Heart left ventricle (tissue), 16 donors: ENCODE results near the gene DISP2. TPM values are rescaled to one million over a fixed set of nuclear protein-coding genes. Genes with fewer than 3 reads are reported as not detected.
A peak's percentile ranks its signal among the peaks of the same experiment; 100 is the strongest.

Source experiments
- ATAC-seq, 4 donors: fragments of 200-7000 bp; cut with Tn5 transposase; one replicate each; pipeline ENCODE4 v1.9.1; 2020 to 2022; ENCODE audit warnings: moderate library complexity in 4 of 4, mild to moderate bottlenecking in 3 of 4, moderate number of reproducible peaks in 1 of 4
- DNase-seq, 5 donors: peaks; one replicate each; pipeline ENCODE4 v3.0.0-alpha.2; 2020
- H3K27ac ChIP-seq, 12 donors: fragments of 200-600 bp; sonication (generic) in 4 of 12; one replicate each; pipeline versions ENCODE4 v1.5.0 to v1.8.0; 2016 to 2022; ENCODE audit warnings: mild to moderate bottlenecking in 2 of 12
- H3K27me3 ChIP-seq, 9 donors: fragments of 200-600 bp; sonication (generic) in 2 of 9; one replicate each; pipeline versions ENCODE4 v1.5.1 to v1.8.0; 2016 to 2022; ENCODE audit warnings: mild to moderate bottlenecking in 3 of 9
- H3K36me3 ChIP-seq, 9 donors: fragments of 200-600 bp; sonication (generic) in 2 of 9; one replicate each; pipeline versions ENCODE4 v1.5.0 to v1.8.0; 2018 to 2022; ENCODE audit warnings: mild to moderate bottlenecking in 2 of 9
- H3K4me1 ChIP-seq, 12 donors: fragments of 200-600 bp; sonication (generic) in 4 of 12; one replicate each; pipeline versions ENCODE4 v1.5.0 to v1.8.0; 2016 to 2022; ENCODE audit warnings: mild to moderate bottlenecking in 3 of 12
- H3K4me3 ChIP-seq, 12 donors: fragments of 200-600 bp; sonication (generic) in 4 of 12; one replicate each; pipeline versions ENCODE4 v1.5.0 to v1.8.0; 2017 to 2022; ENCODE audit warnings: mild to moderate bottlenecking in 9 of 12, moderate library complexity in 4 of 12
- H3K9me3 ChIP-seq, 12 donors: fragments of 200-600 bp; sonication (generic) in 4 of 12; one replicate each; pipeline versions ENCODE4 v1.5.0 to v1.8.0; 2016 to 2022; ENCODE audit warnings: mild to moderate bottlenecking in 1 of 12
- CTCF ChIP-seq, 12 donors: fragments of 200-600 bp; sonication (generic) in 4 of 12; IDR thresholded peaks; one replicate each; pipeline versions ENCODE4 v1.5.0 to v1.8.0; 2018 to 2022; ENCODE audit warnings: antibody characterized with exemption in 12 of 12, mild to moderate bottlenecking in 5 of 12
- POLR2A ChIP-seq, 2 donors: fragments of 450-650 bp; IDR thresholded peaks; one replicate each; pipeline ENCODE4 v1.6.1; 2017; ENCODE audit warnings: antibody characterized with exemption in 2 of 2, mild to moderate bottlenecking in 2 of 2, moderate library complexity in 2 of 2
- WGBS, 4 donors: extraction: QIAGEN DNeasy Blood & Tissue Kit in 2 of 4; methylation state at CpG; one replicate each; pipeline versions ENCODE4 v1.1.5 to v1.1.7; 2013 to 2018; 5-methylcytosine and 5-hydroxymethylcytosine counted together
- intact Hi-C, 10 donors: fragments of 100-400 bp; cut with DNase I; formaldehyde crosslinking; loops; one replicate each; pipeline versions ENCODE4 v1.11.1 to v1.14.2; 2022
- polyA plus RNA-seq, 2 donors: library from polyadenylated mRNA; stranded (reverse); fragments of 200-250 nt; gene quantifications; one replicate each; pipeline ENCODE4 v1.2.3, GENCODE V29; 2013
- total RNA-seq, 9 donors: library from RNA; depleted of rRNA in 2 of 9; stranded (reverse); fragments of >200 nt in 2 of 9; fragmentation: NEBNext Ultra II Directional in 3 of 9; extraction: Animal tissue kit (Norgen Biotek cat#: 25700) in 3 of 9; gene quantifications; one replicate each; pipeline versions ENCODE4 v1.1.0 to v1.2.4, GENCODE V29; 2016 to 2023
- donor health status: ischemic (EF 13 %, LVEDD 7.1; RV severe dilation, severe dysfunction).
- donor health status: healthy with polysubstance abuse.
- donor health status: DM: no; HTN: yes; CAD: no.
- donor health status: DM: no; HTN: no; CAD: no.
- donor health status: ischemic (EF 25% LVEDD 6.9; RV normal size, moderate dysfunction).
- donor health status: ischemic (EF 25% LVEDD 5.7; RV mildly dilated, moderate dysfunction).
- donor health status: healthy.
- donor health status: DM: yes; HTN: yes; CAD: no.
- donor health status: ischemic (EF 35%, LVEDD 5.7; RV mildly dilated, moderate dysfunction).
- donor health status: nonischemic (EF 11% LVEDD 7.7; RV severe dilation, severe dysfunction).
- donor health status: DM: yes; HTN: yes; CAD: no.
- donor health status: PGD.
- donor health status: ischemic (EF 29% LVEDD 5.4; RV normal size, mild dysfunction).
- donor health status: nonischemic (EF 23%, LVEDD 6.1; RV moderate dilation, normal function).

The DISP2 gene
- total and polyA plus RNA-seq, 11 donors: 0.10 to 1.8 (median 0.40) TPM

GRCh38 chr15:40368719-40369473, 10.9 kb downstream of the DISP2 start:
- H3K4me1 ChIP-seq: peaks cover 0 to 35% (median 20%) of the 10 kb centered on the region in 12 donors
- no peaks in the 10 kb centered on the region for H3K36me3 ChIP-seq
- intact Hi-C loops: loop anchor here in 8 of 10 donors (1.0 to 10.0 kb wide), 8 partner anchors 38 to 53 kb away; partner anchors contain the start of genes INAFM2 (in 4 of the 8) and IVD (in 1 of the 8)
- H3K9me3 ChIP-seq: no peaks in the 10 kb centered on the region
- H3K27ac ChIP-seq: peak overlapping the region in 1 of 12 donors; percentile 69
- TF ChIP-seq POLR2A (IDR thresholded peaks at IDR 0.05): no peak
- TF ChIP-seq CTCF (IDR thresholded peaks at IDR 0.05): no peak
- 94 to 97% (median 96%) methylated on average over 21 to 24 of the region's 24 CpGs for WGBS, 4 donors
- H3K27me3 ChIP-seq: no peaks in the 10 kb centered on the region
- no peak overlapping the region for H3K4me3 ChIP-seq
- DNase-seq (no peak), ATAC-seq (no peak)

- Histone ChIP-seq H3K27ac (no peak overlapping the region), H3K4me3 (no peak overlapping the region), H3K4me1 (peaks cover 0 to 35% (median 20%) of the 10 kb centered on the region in 12 donors), H3K27me3 (no peaks in the 10 kb centered on the region), H3K9me3 (no peaks in the 10 kb centered on the region), H3K36me3 (no peaks in the 10 kb centered on the region)
- ATAC-seq (no peak), DNase-seq (no peak)
- TF ChIP-seq POLR2A (IDR thresholded peaks at IDR 0.05): no peak
- TF ChIP-seq CTCF (IDR thresholded peaks at IDR 0.05): no peak
- intact Hi-C loops: loop anchor here in 8 of 10 donors (2.0 to 10.0 kb wide), 7 partner anchors 38 to 53 kb away; partner anchors contain the start of genes INAFM2 (in 4 of the 8) and IVD (in 1 of the 8)
- WGBS, 4 donors: 90 to 98% (median 93%) methylated on average over 3 to 10 of the region's 10 CpGs
Measured at GRCh38 chr15:40369474-40369869, 11.5 kb downstream of the DISP2 start.

DNA sequence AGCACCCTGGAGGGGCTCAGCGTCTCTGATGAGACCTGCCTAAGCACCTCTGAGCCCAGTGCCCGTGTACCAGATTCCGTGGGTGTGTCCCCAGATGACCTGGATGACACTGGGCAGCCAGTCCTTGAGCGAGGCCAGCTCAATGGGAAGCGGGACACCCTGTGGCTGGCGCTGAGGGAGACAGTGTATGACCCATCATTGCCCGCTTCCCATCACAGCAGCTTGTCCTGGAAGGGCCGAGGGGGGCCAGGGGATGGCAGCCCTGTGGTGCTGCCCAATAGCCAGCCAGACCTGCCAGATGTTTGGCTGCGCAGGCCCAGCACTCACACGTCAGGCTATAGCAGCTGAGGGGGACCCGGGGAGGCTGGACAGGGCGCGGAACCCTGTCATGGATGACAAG, 12.0 kb downstream of the DISP2 start:
- Histone ChIP-seq H3K4me1 (peaks cover 0 to 33% (median 20%) of the 10 kb centered on the region in 12 donors), H3K9me3 (no peaks in the 10 kb centered on the region), H3K4me3 (no peak overlapping the region), H3K36me3 (no peaks in the 10 kb centered on the region), H3K27ac (no peak overlapping the region), H3K27me3 (no peaks in the 10 kb centered on the region)
- intact Hi-C loops: loop anchor here in 8 of 10 donors (2.0 to 10.0 kb wide), 8 partner anchors 37 to 52 kb away; partner anchors contain the start of genes INAFM2 (in 4 of the 8) and IVD (in 1 of the 8)
- TF ChIP-seq CTCF (IDR thresholded peaks at IDR 0.05) (no peak), POLR2A (IDR thresholded peaks at IDR 0.05) (no peak)
- WGBS, 4 donors: 74 to 87% (median 87%) methylated on average over 11 to 13 of the region's 13 CpGs; no CpG with 5 or more reads in 1 of the 4 donors
- no peak for ATAC-seq
- no peak for DNase-seq

DNA sequence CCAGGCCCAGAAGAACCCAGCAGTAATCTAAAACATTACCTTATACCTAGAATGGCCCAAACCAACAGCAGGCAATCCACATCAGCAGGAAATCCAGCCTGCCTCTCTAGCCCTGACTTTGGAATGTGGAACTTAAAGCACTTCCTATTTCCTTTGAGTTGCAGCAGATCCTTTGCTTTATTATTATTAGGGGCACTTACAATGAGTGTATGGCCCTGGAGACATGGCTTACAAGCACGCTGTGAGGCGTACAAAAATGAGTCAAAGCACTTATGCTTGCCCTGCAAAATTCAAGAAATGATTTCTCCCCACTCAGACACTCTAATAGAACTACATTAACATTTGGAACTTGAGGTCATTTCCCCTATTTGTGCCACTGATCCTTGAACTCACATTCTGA, 15.0 kb downstream of the DISP2 start:
- H3K4me3 ChIP-seq: no peak overlapping the region
- ATAC-seq (no peak), DNase-seq (no peak)
- H3K36me3 ChIP-seq: no peaks in the 10 kb centered on the region
- TF ChIP-seq POLR2A (IDR thresholded peaks at IDR 0.05) (no peak), CTCF (IDR thresholded peaks at IDR 0.05) (no peak)
- WGBS, 4 donors: 32 to 61% (median 39%) methylated on average over 2 of the region's 2 CpGs
- peaks cover 0 to 15% (median 4%) of the 10 kb centered on the region in 12 donors for H3K4me1 ChIP-seq
- intact Hi-C loops: loop anchor here in 1 of 10 donors (5.0 kb wide), 1 partner anchor 44 kb away; no protein-coding TSS in a partner anchor
- H3K27me3 ChIP-seq: no peaks in the 10 kb centered on the region
- no peaks in the 10 kb centered on the region for H3K9me3 ChIP-seq
- no peak overlapping the region for H3K27ac ChIP-seq
